ENCODE measurements around the gene GRID2. TPM values are rescaled to one million over a fixed set of nuclear protein-coding genes. Genes with fewer than 3 reads are reported as not detected.

The GRID2 gene
- total and polyA plus RNA-seq, 4 donors, result under 0.01 to 0.02 TPM; not detected in 2

DNA sequence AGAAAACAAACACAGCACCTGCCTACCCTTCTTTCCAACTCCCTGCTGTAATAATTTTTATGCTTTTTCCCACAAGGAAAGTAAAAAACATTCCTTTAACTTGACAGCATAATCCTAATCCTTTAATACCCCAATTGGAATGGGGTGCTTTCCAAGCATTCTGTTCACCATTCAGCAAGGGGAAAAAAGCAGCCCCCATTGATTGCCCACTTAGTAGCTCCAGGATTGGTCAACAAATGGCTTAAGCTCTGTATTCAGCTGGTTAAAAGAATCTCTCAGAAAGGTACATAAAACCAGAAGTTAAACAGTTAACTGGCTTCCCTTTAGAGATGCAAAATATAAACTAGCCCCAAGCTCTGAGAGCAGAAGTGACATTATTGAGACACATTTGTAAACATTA is 1330.0 kb downstream of the GRID2 start:
- no peaks in the 10 kb centered on the region for H3K36me3 ChIP-seq (ENCODE audit: control insufficient read depth in 4 of 4, insufficient read depth in 3 of 4, low read depth in 1 of 4, low read length in 3 of 4)
- H3K27me3 ChIP-seq (ENCODE audit: control insufficient read depth in 4 of 4, insufficient read depth in 4 of 4, low read length in 3 of 4), result no peaks in the 10 kb centered on the region
- no peak overlapping the region for H3K27ac ChIP-seq (ENCODE audit: low read depth in 1 of 2, low read length in 2 of 2)
- no peak for DNase-seq (ENCODE audit: low spot score)
- no peaks in the 10 kb centered on the region for H3K4me1 ChIP-seq (ENCODE audit: control insufficient read depth in 4 of 4, insufficient read depth in 4 of 4, low read length in 3 of 4)
- no peaks in the 10 kb centered on the region for H3K9me3 ChIP-seq (ENCODE audit: control insufficient read depth in 4 of 4, low read length in 3 of 4)
- H3K4me3 ChIP-seq (ENCODE audit: low read depth in 1 of 3, low read length in 3 of 3), result no peak overlapping the region
- H3K9ac ChIP-seq (ENCODE audit: low read depth in 1 of 2, low read length in 2 of 2), result no peak overlapping the region
- no peak for TF ChIP-seq HNF4A (conservative IDR thresholded peaks at IDR 0.05)
- no peak for TF ChIP-seq GABPA (IDR thresholded peaks at IDR 0.05 in 1 of 2, conservative IDR thresholded peaks at IDR 0.05 in 1 of 2)
- TF ChIP-seq HNF4G (IDR thresholded peaks at IDR 0.05), result no peak

DNA sequence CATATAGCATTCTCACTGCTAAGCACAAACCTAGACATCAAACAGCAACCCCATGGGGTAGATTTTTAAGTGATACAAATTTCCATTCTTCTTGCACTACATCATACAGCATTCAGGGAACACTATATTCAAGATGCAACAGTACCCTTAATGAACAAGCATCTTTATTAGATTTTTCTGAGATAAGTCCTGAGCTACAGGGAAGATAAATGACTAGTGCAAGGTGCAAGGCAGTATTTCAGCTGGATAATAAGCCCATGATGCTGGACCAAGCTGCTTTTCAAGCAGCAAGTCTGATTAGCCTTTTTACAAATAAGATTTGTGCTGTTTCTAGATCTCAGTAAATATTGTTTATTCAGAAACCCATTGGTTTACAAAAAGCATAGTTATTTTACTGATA is 1332.2 kb downstream of the GRID2 start:
- Histone ChIP-seq H3K9ac (ENCODE audit: low read depth in 1 of 2, low read length in 2 of 2) (no peak overlapping the region), H3K27ac (ENCODE audit: low read depth in 1 of 2, low read length in 2 of 2) (no peak overlapping the region), H3K9me3 (ENCODE audit: control insufficient read depth in 4 of 4, low read length in 3 of 4) (no peaks in the 10 kb centered on the region), H3K4me1 (ENCODE audit: control insufficient read depth in 4 of 4, insufficient read depth in 4 of 4, low read length in 3 of 4) (no peaks in the 10 kb centered on the region), H3K4me3 (ENCODE audit: low read depth in 1 of 3, low read length in 3 of 3) (no peak overlapping the region), H3K27me3 (ENCODE audit: control insufficient read depth in 4 of 4, insufficient read depth in 4 of 4, low read length in 3 of 4) (no peaks in the 10 kb centered on the region), H3K36me3 (ENCODE audit: control insufficient read depth in 4 of 4, insufficient read depth in 3 of 4, low read depth in 1 of 4, low read length in 3 of 4) (no peaks in the 10 kb centered on the region)
- no peak for TF ChIP-seq FOXA2 (IDR thresholded peaks at IDR 0.05)
- TF ChIP-seq, protein P1, sequence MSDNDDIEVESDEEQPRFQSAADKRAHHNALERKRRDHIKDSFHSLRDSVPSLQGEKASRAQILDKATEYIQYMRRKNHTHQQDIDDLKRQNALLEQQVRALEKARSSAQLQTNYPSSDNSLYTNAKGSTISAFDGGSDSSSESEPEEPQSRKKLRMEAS (IDR thresholded peaks at IDR 0.05), result no peak
- TF ChIP-seq, protein P2, sequence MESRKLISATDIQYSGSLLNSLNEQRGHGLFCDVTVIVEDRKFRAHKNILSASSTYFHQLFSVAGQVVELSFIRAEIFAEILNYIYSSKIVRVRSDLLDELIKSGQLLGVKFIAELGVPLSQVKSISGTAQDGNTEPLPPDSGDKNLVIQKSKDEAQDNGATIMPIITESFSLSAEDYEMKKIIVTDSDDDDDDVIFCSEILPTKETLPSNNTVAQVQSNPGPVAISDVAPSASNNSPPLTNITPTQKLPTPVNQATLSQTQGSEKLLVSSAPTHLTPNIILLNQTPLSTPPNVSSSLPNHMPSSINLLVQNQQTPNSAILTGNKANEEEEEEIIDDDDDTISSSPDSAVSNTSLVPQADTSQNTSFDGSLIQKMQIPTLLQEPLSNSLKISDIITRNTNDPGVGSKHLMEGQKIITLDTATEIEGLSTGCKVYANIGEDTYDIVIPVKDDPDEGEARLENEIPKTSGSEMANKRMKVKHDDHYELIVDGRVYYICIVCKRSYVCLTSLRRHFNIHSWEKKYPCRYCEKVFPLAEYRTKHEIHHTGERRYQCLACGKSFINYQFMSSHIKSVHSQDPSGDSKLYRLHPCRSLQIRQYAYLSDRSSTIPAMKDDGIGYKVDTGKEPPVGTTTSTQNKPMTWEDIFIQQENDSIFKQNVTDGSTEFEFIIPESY (IDR thresholded peaks at IDR 0.05), result no peak
- no peak for DNase-seq (ENCODE audit: low spot score)

DNA sequence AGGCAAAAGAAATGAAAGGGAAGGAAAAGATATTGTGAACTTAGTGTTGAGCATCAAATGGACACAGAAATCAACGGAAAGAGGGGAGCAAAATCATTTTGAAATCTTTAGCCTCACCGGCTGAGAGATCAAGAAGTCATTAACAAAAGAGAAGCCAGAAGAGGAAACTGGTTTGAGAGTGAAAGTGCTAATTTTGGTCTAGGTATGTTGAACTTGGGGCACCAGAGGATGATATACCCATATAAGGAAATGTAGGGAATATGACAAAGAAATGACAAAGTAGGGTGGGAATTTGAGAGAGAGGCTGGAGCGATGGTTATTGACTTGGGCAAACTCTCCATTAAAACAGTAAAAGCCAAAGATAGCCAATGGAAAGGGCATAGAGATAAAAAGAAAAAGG is 1341.4 kb downstream of the GRID2 start:
- Histone ChIP-seq H3K9me3 (ENCODE audit: control insufficient read depth in 4 of 4, low read length in 3 of 4) (no peaks in the 10 kb centered on the region), H3K4me3 (ENCODE audit: low read depth in 1 of 3, low read length in 3 of 3) (no peak overlapping the region), H3K4me1 (ENCODE audit: control insufficient read depth in 4 of 4, insufficient read depth in 4 of 4, low read length in 3 of 4) (no peaks in the 10 kb centered on the region), H3K9ac (ENCODE audit: low read depth in 1 of 2, low read length in 2 of 2) (no peak overlapping the region), H3K36me3 (ENCODE audit: control insufficient read depth in 4 of 4, insufficient read depth in 3 of 4, low read depth in 1 of 4, low read length in 3 of 4) (no peaks in the 10 kb centered on the region), H3K27ac (ENCODE audit: low read depth in 1 of 2, low read length in 2 of 2) (no peak overlapping the region), H3K27me3 (ENCODE audit: control insufficient read depth in 4 of 4, insufficient read depth in 4 of 4, low read length in 3 of 4) (no peaks in the 10 kb centered on the region)
- 71% methylated on average over 3 of the region's 3 CpGs for WGBS
- TF ChIP-seq HNF4A (conservative IDR thresholded peaks at IDR 0.05), result no peak
- TF ChIP-seq GABPA (IDR thresholded peaks at IDR 0.05 in 1 of 2, conservative IDR thresholded peaks at IDR 0.05 in 1 of 2), result no peak
- TF ChIP-seq JUND (IDR thresholded peaks at IDR 0.05), result no peak
- no peak for TF ChIP-seq HNF4G (IDR thresholded peaks at IDR 0.05)
- no peak for TF ChIP-seq RXRA (IDR thresholded peaks at IDR 0.05)
- TF ChIP-seq, protein P1 (IDR thresholded peaks at IDR 0.05), result no peak
- TF ChIP-seq, protein P2 (IDR thresholded peaks at IDR 0.05), result no peak
- TF ChIP-seq YY1 (IDR thresholded peaks at IDR 0.05), result no peak
- no peak for TF ChIP-seq EGR1 (IDR thresholded peaks at IDR 0.05; ENCODE audit: low read depth in 2 of 2)
- TF ChIP-seq NR2F2 (IDR thresholded peaks at IDR 0.05), result no peak
- TF ChIP-seq, protein P3, sequence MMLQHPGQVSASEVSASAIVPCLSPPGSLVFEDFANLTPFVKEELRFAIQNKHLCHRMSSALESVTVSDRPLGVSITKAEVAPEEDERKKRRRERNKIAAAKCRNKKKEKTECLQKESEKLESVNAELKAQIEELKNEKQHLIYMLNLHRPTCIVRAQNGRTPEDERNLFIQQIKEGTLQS (IDR thresholded peaks at IDR 0.05), result no peak
- TF ChIP-seq, protein P4, sequence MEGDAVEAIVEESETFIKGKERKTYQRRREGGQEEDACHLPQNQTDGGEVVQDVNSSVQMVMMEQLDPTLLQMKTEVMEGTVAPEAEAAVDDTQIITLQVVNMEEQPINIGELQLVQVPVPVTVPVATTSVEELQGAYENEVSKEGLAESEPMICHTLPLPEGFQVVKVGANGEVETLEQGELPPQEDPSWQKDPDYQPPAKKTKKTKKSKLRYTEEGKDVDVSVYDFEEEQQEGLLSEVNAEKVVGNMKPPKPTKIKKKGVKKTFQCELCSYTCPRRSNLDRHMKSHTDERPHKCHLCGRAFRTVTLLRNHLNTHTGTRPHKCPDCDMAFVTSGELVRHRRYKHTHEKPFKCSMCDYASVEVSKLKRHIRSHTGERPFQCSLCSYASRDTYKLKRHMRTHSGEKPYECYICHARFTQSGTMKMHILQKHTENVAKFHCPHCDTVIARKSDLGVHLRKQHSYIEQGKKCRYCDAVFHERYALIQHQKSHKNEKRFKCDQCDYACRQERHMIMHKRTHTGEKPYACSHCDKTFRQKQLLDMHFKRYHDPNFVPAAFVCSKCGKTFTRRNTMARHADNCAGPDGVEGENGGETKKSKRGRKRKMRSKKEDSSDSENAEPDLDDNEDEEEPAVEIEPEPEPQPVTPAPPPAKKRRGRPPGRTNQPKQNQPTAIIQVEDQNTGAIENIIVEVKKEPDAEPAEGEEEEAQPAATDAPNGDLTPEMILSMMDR (IDR thresholded peaks at IDR 0.05; ENCODE audit: low read depth, low read length, missing input control), result no peak
- no peak for TF ChIP-seq SP1 (IDR thresholded peaks at IDR 0.05)
- no peak for TF ChIP-seq FOXA2 (IDR thresholded peaks at IDR 0.05)
- DNase-seq (ENCODE audit: low spot score), result no peak

All from liver (tissue), 9 donors.